ENCODE results near the gene GAL3ST3.

GRCh38 chr11:66015936-66016792 lies 32.8 kb downstream of the GAL3ST3 start:
- no peak for TF ChIP-seq CTCF (IDR thresholded peaks at IDR 0.05; ENCODE audit: low read depth, low read length)
- no peak for TF ChIP-seq POLR2A (IDR thresholded peaks at IDR 0.05; ENCODE audit: extremely low read depth, insufficient read length)

All from NB4 (cell line).